NCI-H748 (cell line): ENCODE data around the gene IKZF1.

Source experiments
- DNase-seq: peaks from one replicate; lab custom pipeline; 2025; ENCODE audit not compliant: unreplicated experiment; lab: John Stamatoyannopoulos, UW

IKZF1 gene

GRCh38 chr7:50352751-50353150, 48.2 kb downstream of the IKZF1 start:
- DNase-seq, result no peak

DNA sequence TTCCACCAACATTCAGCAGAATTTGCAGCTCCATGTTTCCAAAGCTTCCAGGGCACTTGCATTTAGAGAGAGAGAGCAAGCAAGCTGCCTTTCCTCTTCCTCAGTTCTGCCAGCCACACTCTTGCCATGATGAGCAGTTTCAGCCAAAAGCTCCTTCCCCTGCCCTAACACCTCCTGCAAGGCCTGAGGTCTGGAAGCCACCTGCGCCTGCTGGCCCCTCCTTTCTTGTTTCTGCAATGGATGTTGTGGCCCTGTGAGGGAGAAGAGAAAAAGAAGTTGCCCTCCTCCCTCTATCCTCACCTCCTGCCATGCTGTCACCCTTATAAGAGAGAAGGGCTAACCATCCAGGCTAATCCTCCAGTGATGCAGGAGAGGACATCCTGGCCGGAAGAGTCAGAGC, 48.7 kb downstream of the IKZF1 start:
- DNase-seq, result no peak

DNA sequence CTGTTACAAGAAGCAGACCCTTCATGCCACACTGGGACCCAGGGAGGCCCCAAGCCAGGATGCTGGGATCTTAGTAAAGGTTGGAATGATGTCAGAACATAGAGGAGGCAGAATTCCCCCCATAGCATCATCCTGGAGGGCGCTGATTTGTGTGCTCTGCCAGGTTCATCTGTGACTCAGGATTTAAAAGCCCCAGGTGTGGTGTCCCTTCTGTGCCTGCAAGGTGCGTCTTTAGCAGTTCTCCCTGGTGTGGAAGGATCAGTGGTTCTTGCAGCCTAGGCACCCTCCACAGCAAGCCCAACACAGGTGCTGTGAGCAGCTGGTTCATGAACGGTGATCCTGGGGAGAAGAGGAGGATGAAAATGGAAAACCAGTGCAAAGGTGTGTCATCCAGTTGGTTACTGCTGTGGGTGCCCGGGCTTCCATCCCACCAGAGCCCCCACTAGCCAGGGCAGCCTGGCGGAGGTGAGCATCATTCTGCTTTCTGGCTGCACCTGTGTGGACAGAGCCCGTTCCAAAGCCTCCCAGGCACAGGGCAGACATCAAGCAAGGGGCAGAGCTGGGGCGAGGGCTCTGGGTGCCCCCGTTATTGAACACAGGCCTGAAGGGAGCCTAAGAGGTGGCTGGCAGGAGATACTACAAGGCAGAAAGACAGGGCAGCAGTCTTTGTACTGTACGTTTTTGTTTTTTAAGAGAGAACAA, 49.5 kb downstream of the IKZF1 start:
- DNase-seq, result no peak

GRCh38 chr7:50355817-50356178, 51.3 kb downstream of the IKZF1 start:
- DNase-seq, result no peak

DNA sequence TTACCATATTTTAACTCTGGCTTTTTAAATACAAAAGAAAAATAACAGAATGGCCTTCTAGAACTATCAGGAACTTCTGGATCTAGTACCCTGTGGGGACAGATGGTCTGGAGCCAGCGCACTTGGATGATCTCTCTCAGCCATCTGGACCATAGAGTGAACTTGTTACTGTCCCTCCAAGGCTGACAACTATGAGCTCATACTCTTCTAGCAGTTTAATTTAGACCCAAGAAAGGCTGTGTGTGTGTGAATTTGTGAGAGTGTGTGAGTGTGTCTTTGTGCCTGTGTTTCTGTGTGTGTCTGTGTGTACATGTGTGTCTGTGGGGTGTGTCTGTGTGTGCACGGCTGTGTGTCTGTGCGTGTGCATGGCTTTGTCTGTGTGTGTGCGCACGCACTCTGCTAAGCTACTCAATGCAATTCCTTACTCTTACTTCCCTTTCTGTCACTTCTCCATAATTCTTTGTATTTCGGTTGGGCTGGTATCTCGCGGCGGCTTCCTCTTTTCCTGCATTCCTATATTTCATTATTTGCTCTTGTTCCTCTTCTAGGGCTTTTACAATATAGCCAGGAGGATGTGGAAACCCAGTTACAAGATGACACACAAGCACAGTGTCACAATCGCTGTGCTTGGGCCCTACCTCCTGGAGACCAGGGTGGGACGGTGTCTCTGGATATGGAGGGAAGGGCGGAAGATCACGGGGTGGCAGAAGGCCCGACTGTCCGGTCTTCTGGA, 51.9 kb downstream of the IKZF1 start:
- no peak for DNase-seq

DNA sequence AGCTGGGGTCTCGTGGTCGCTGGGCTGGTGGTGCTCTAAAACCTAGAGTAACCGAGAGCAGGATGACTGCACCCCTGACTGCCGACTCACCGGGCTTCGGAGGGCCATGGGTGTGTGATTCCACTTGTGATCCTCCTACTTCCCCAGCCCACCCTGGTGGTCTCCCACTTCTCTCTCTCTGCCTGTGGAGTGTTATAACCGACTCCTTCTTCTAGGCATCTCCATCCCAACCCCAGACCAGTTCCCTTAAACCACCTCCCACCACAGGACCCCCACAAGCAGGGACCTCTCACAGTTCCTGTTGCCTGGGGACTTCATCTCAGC, 52.4 kb downstream of the IKZF1 start:
- no peak for DNase-seq

DNA sequence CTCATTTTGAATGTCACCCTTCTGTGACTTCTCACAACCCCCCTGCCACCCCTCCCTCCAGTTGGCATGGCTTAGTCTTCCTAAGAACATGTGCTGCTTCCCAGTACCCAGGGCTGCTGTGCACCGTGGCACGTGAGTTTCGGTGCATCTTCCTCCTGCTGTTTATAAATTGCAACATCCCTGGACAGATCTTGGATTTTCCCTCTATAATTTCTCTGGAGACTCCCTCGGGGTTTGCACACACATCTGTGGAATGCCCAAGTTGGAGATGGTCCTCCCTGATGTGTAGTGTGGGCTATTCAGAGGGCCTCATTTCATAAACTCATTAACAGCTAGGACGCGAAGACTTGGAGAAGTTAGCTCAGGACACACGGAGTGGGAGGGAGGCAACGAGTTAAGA, 52.9 kb downstream of the IKZF1 start:
- DNase-seq, result no peak

GRCh38 chr7:50358041-50358705, 53.7 kb downstream of the IKZF1 start:
- no peak for DNase-seq

DNA sequence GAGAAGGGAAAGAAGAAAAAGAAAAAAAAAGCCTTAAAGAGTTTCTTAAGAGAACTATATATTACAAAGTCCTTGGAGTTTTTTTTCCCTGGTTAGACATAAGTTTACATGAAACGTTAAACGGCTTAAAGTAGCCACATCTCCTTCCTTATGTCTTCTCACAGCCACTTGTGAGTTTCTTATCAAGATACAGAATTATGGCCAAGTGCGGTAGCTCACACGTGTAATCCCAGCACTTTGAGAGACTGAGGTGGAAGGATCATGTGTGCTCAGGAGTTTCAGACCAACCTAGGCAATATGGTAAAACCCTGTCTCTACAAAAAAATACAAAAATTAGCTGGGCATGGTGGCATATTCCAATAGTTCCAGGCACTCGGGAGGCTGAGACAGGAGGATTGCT, 54.3 kb downstream of the IKZF1 start:
- no peak for DNase-seq

- DNase-seq, result no peak
These were observed 54.9 kb downstream of the IKZF1 start for GRCh38 chr7:50359258-50359994.

GRCh38 chr7:50359995-50360925, 55.7 kb downstream of the IKZF1 start:
- no peak for DNase-seq

DNA sequence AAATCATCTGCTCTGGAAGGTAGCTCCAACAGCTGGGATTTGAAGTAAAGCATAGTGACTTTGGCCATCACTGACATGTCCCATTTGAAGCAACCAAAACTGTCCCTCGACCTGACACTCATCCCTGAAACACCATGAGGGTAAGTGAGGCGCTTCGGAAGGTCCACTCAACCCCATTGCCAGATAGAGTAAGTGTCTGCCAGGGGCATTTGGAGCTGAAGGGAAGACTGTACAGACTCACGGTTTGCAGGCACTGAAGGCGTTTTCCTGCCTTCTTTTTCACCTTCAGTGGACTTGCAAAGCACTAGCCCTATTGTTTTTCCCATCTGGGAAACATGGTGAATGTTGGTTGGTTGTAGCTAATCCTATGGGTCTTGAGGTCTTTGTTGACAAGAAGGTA, 57.6 kb downstream of the IKZF1 start:
- no peak for DNase-seq

GRCh38 chr7:50362712-50363282, 58.3 kb downstream of the IKZF1 start:
- DNase-seq, result no peak

- no peak for DNase-seq
These were observed 59.0 kb downstream of the IKZF1 start for GRCh38 chr7:50363327-50364060.

- no peak for DNase-seq
These were observed 60.1 kb downstream of the IKZF1 start for GRCh38 chr7:50364645-50365044.

DNA sequence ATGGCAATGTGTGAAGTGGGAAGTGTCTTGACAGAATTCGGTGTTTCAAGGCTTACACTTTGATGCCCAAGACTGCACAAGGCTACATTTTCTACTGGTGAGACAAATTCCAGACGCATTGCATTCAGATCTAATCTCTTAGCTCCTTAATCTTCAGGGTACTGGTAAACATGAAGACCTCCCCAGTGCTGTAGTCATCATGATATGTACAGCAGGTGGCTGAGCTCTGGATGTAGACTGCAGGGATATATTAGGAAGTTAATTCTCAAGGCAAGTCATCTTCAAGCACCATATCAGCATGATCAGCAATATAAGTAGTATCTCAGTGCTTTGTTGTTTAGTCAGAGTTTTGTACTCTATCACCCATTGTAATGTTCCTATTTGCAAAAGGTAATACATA, 61.8 kb downstream of the IKZF1 start:
- DNase-seq, result no peak

DNA sequence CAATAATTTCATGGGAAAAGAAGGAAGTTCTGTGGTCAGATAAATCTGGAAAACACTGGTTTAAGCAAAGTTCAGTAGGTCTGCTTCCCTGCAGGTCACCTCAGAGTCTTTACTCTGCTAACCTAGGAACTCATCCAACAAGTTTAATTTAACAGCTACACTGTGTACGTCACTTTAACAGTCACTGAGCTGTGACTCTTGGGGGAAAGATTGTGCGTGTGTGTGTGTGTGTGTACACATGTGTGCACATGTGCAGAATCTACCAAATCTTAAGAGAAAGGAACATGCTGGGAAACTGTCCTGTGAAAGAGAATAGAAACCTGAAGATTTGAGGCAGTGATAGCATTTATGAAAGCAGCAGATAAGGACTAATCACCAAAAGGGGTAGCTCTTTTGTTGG, 62.6 kb downstream of the IKZF1 start:
- no peak for DNase-seq

- no peak for DNase-seq
These were observed 63.1 kb downstream of the IKZF1 start for GRCh38 chr7:50367570-50367969.

DNA sequence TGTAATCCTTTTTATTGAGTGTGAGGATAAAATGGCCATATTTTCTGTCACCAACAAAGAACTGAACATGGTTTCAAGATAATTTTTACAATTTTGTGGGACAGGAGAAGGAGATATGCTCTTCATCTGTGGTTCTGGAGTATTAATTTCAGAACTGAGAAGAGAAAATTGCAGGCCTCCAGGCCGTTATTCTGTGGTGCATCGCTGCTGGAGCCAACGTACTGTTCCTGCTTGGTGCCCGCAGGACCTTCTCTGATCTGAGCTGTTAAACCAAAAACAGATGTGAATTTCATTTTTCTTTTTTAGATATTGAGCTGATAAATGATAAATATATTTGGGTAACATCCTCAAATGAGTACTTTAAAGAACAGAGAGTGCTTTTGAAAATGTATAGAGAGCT, 63.9 kb downstream of the IKZF1 start:
- no peak for DNase-seq
